Measurements from ENCODE around the gene PFDN1. TPM values are rescaled to one million over a fixed set of nuclear protein-coding genes. Genes with fewer than 3 reads are reported as not detected.

Gene PFDN1
- total and polyA plus RNA-seq, 10 of the 15 experiments (the other 5 are each of a cell fraction or from before 2014, with no cell fraction given) = 62.9 to 193 (median 102) TPM

- Histone ChIP-seq H3K9ac (ENCODE audit: control insufficient read depth, insufficient read depth, low read length) (no peak overlapping the region), H3K79me2 (ENCODE audit: control insufficient read depth, insufficient read depth, low read length) (peaks cover 3% of the 10 kb centered on the region), H3K4me3 (no peak overlapping the region), H2AFZ (ENCODE audit: control insufficient read depth, low read depth, low read length) (no peak overlapping the region), H3K27ac (ENCODE audit: control insufficient read depth, insufficient read depth) (no peak overlapping the region), H3K4me2 (ENCODE audit: control insufficient read depth, insufficient read depth) (no peak overlapping the region; the same call in 1 of the 2 replicates), H3K4me1 (ENCODE audit: control insufficient read depth, insufficient read depth, low read length) (peaks cover 33% of the 10 kb centered on the region), H3K36me3 (ENCODE audit: control insufficient read depth in 2 of 2, insufficient read depth in 2 of 2, low read length in 1 of 2) (no peaks in the 10 kb centered on the region; a peak in 2 of 4 replicates), H3K27me3 (replicated peaks in 1 of 2; ENCODE audit: control insufficient read depth in 2 of 2, insufficient read depth in 2 of 2, low read length in 1 of 2) (no peaks in the 10 kb centered on the region), H4K20me1 (ENCODE audit: control insufficient read depth, insufficient read depth) (no peaks in the 10 kb centered on the region), H3K9me3 (replicated peaks; ENCODE audit: control insufficient read depth, insufficient read depth, low read length) (no peaks in the 10 kb centered on the region)
- DNase-seq (ENCODE audit: low read depth, low spot score) = no peak
- WGBS (ENCODE audit: insufficient coverage, insufficient replicate concordance, low lambda C conversion rate, missing lambda C conversion rate) = 95% methylated on average over 3 of the region's 3 CpGs
- ChIA-PET CTCF (interaction anchor here (1.0 to 2.0 kb wide), 4 partner anchors 8 to 94 kb away, joined by 4 to 5 read pairs (median 4); partner anchors contain the start of gene HBEGF), RAD21 (ENCODE audit: unreplicated experiment) (interaction anchor here (1.3 to 1.6 kb wide), 2 partner anchors 13 to 94 kb away, joined by 3 to 6 read pairs; no protein-coding TSS in a partner anchor), POLR2A (no interaction called here), SMC1A (ENCODE audit: uncharacterized antibody, unreplicated experiment) (interaction anchor here (1.4 to 2.4 kb wide), 2 partner anchors 9 to 10 kb away, joined by 5 to 10 read pairs; partner anchors contain the start of gene HBEGF)
- in situ Hi-C loops (cut with MboI) (no loop called here), intact Hi-C loops (cut with micrococcal nuclease; ENCODE audit: unreplicated experiment) (no loop called here)
- BruUV-seq (replicated peaks) = no TSS peak
- TF ChIP-seq RELA (IDR thresholded peaks at IDR 0.05; ENCODE audit: borderline replicate concordance, partially characterized antibody) = no peak
- TF ChIP-seq FOXM1 (IDR thresholded peaks at IDR 0.05; ENCODE audit: low read depth, low read length) = no peak
- TF ChIP-seq PKNOX1 (IDR thresholded peaks at IDR 0.05) = no peak
- no peak for TF ChIP-seq MEF2B (IDR thresholded peaks at IDR 0.05; ENCODE audit: partially characterized antibody, poor library complexity, severe bottlenecking)
- TF ChIP-seq MTA3 (IDR thresholded peaks at IDR 0.05; ENCODE audit: borderline replicate concordance, low read length) = no peak
- TF ChIP-seq RUNX3 (IDR thresholded peaks at IDR 0.05; ENCODE audit: low read length) = no peak
- TF ChIP-seq ETV6 (conservative IDR thresholded peaks at IDR 0.05 in 1 of 2, IDR thresholded peaks at IDR 0.05 in 1 of 2; ENCODE audit: borderline replicate concordance in 1 of 2, low read depth in 1 of 2) = no peak
- no peak for TF ChIP-seq BHLHE40 (IDR thresholded peaks at IDR 0.05; ENCODE audit: borderline replicate concordance in 1 of 2, low read depth in 2 of 2, low read length in 1 of 2)
- no peak for TF ChIP-seq ESRRA (IDR thresholded peaks at IDR 0.05; ENCODE audit: low read length)
- TF ChIP-seq ZNF274 (IDR thresholded peaks at IDR 0.05; ENCODE audit: insufficient read depth, insufficient read length) = no peak
- TF ChIP-seq KDM1A (IDR thresholded peaks at IDR 0.05; ENCODE audit: borderline replicate concordance) = no peak
- TF ChIP-seq TAF1 (IDR thresholded peaks at IDR 0.05; ENCODE audit: borderline replicate concordance, low read depth, low read length) = no peak
- TF ChIP-seq GATAD2B (conservative IDR thresholded peaks at IDR 0.05; ENCODE audit: low read depth) = no peak
- TF ChIP-seq RFX5 (IDR thresholded peaks at IDR 0.05; ENCODE audit: low read depth, low read length) = no peak
- no peak for TF ChIP-seq POLR2AphosphoS5 (IDR thresholded peaks at IDR 0.05; ENCODE audit: low read length)
- TF ChIP-seq BCL11A (IDR thresholded peaks at IDR 0.05; ENCODE audit: low read depth, low read length) = no peak
- TF ChIP-seq BCLAF1 (IDR thresholded peaks at IDR 0.05) = no peak
- no peak for TF ChIP-seq CHD1 (IDR thresholded peaks at IDR 0.05; ENCODE audit: low read depth, low read length)
- no peak for ATAC-seq
- no peak for FAIRE-seq
Observed at GRCh38 chr5:140338336-140338735, 35.4 kb upstream of the PFDN1 start.
